GM21526 (cell line): Measurements from ENCODE around the gene SDCCAG8.

Experiments
- ATAC-seq: cut with Tn5 transposase; IDR thresholded peaks from one replicate; pipeline ENCODE4 v1.9.1; 2021; ENCODE audit warnings: moderate library complexity; ENCODE audit not compliant: unreplicated experiment, low FRiP score

Gene SDCCAG8

GRCh38 chr1:243495442-243496186 lies 239.8 kb downstream of the SDCCAG8 start:
- ATAC-seq = no peak

GRCh38 chr1:243496187-243496646 lies 240.4 kb downstream of the SDCCAG8 start:
- ATAC-seq = no peak

- no peak for ATAC-seq
Measured at GRCh38 chr1:243496806-243497205, 241.0 kb downstream of the SDCCAG8 start.

- no peak for ATAC-seq
Measured at GRCh38 chr1:243497939-243498681, 242.3 kb downstream of the SDCCAG8 start.

- no peak for ATAC-seq
Measured at GRCh38 chr1:243499248-243499647, 243.4 kb downstream of the SDCCAG8 start.

GRCh38 chr1:243499711-243500110 lies 243.9 kb downstream of the SDCCAG8 start:
- ATAC-seq = no peak

GRCh38 chr1:243500512-243500911 lies 244.7 kb downstream of the SDCCAG8 start:
- no peak for ATAC-seq

- no peak for ATAC-seq
Measured at GRCh38 chr1:243501002-243501401, 245.2 kb downstream of the SDCCAG8 start.

- no peak for ATAC-seq
Measured at GRCh38 chr1:243503155-243503554, 247.3 kb downstream of the SDCCAG8 start.

- ATAC-seq = peak; percentile 61
Measured at GRCh38 chr1:243505986-243506689, 250.3 kb downstream of the SDCCAG8 start.

GRCh38 chr1:243507001-243507671 lies 251.3 kb downstream of the SDCCAG8 start:
- no peak for ATAC-seq

GRCh38 chr1:243507672-243508302 lies 251.9 kb downstream of the SDCCAG8 start:
- ATAC-seq = no peak

GRCh38 chr1:243508303-243508713 lies 252.5 kb downstream of the SDCCAG8 start:
- ATAC-seq = no peak

GRCh38 chr1:243508943-243509342 lies 253.1 kb downstream of the SDCCAG8 start:
- ATAC-seq = no peak

- no peak for ATAC-seq
Measured at GRCh38 chr1:243510928-243511327, 255.1 kb downstream of the SDCCAG8 start.

GRCh38 chr1:243513726-243514491 lies 258.1 kb downstream of the SDCCAG8 start:
- ATAC-seq = no peak

- ATAC-seq = no peak
Measured at GRCh38 chr1:243514927-243515326, 259.1 kb downstream of the SDCCAG8 start.

GRCh38 chr1:243520831-243521230 lies 265.0 kb downstream of the SDCCAG8 start:
- no peak for ATAC-seq

GRCh38 chr1:243523766-243524165 lies 267.9 kb downstream of the SDCCAG8 start:
- no peak for ATAC-seq
